MM.1S (cell line): Measurements from ENCODE around the gene METTL16.

Experiments used
- EZH2 ChIP-seq: fragments of 300-600 bp; sonication (generic); optimal IDR thresholded peaks from 2 replicates; pipeline ENCODE3; 2017; ENCODE audit warnings: low read depth, mild to moderate bottlenecking, antibody characterized with exemption, low read length, mixed read lengths
- EZH2phosphoT487 ChIP-seq: fragments of 300-600 bp; sonication (generic); IDR thresholded peaks from 2 replicates; pipeline ENCODE4 v1.6.1; 2018; ENCODE audit warnings: antibody characterized with exemption, low read length
- TF ChIP-seq, protein P1 (sequence below): fragments of 300-600 bp; sonication (generic); IDR thresholded peaks from 2 replicates; pipeline ENCODE4 v1.5.1; 2016; ENCODE audit warnings: antibody characterized with exemption, low read length, mixed read lengths

DNA sequence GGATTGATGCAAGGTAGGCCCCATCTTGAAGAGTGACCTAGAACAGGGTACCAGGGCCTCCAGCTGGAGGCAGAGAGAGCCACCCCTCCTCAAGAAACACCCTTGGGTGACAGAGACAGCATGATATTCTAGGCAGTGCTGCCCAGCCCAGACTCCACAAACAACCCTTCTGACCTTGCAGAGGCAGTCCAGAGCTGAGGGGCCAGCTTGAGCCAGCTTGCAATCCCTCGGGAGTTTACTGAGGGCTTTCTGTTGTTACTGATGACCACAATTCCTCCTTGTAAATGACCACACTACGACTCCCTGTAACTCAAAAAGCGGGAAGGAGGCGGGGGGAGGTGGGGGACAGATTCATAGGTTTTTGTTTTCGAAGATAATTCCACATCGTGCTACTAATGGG is 92.2 kb downstream of the METTL16 start:
- TF ChIP-seq, protein P1, sequence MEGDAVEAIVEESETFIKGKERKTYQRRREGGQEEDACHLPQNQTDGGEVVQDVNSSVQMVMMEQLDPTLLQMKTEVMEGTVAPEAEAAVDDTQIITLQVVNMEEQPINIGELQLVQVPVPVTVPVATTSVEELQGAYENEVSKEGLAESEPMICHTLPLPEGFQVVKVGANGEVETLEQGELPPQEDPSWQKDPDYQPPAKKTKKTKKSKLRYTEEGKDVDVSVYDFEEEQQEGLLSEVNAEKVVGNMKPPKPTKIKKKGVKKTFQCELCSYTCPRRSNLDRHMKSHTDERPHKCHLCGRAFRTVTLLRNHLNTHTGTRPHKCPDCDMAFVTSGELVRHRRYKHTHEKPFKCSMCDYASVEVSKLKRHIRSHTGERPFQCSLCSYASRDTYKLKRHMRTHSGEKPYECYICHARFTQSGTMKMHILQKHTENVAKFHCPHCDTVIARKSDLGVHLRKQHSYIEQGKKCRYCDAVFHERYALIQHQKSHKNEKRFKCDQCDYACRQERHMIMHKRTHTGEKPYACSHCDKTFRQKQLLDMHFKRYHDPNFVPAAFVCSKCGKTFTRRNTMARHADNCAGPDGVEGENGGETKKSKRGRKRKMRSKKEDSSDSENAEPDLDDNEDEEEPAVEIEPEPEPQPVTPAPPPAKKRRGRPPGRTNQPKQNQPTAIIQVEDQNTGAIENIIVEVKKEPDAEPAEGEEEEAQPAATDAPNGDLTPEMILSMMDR: no peak
- TF ChIP-seq EZH2 (no peak), EZH2phosphoT487 (no peak)
